ENCODE measurements around the gene LECT2.

Gene LECT2

GRCh38 chr5:135901633-135902032 is 53.1 kb downstream of the LECT2 start:
- no peak overlapping the region for H3K4me3 ChIP-seq (ENCODE audit: low read length)
- no peak for TF ChIP-seq CTCF (conservative IDR thresholded peaks at IDR 0.05; ENCODE audit: low read length)
- DNase-seq (ENCODE audit: low read depth): no peak

DNA sequence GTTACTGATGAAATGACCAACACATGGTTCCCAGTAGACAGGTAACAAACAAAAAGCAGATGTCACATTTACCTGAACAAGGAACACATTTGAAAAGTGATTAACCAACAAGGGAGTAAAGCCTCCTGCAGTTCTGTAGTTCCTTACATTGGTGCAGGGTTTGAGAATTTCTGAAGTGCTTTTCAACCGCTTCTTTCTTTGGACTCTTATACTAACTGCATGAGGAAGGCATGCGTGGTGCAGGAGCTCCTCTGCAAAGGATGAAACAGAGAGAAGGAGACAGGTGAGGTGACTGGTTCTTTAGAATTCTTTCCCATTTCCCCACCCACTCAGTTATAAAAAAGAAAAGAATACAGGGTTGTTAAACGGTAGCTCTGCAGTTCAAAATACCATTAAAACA is 54.5 kb downstream of the LECT2 start:
- no peak for DNase-seq (ENCODE audit: low read depth)
- TF ChIP-seq CTCF (conservative IDR thresholded peaks at IDR 0.05; ENCODE audit: low read length): no peak
- no peak overlapping the region for H3K4me3 ChIP-seq (ENCODE audit: low read length)

DNA sequence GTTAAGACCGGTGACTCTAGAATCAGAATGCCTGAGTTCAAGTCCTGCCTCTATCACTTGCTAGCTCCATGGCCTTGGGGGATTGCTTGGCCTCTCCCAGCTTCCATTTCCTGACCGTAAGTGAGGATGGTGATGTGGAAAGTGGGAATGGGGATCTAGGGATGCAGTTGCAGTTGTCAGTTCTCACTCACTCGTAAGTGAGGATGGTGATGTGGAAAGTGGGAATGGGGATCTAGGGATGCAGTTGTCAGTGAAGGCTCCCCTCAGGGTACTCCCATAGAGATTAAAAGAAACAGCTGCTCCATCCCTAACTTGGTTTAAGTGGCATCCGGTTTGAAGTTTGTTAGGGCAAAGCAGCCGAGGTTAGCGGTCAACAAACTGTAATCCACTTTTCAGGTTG is 56.1 kb downstream of the LECT2 start:
- no peak overlapping the region for H3K4me3 ChIP-seq (ENCODE audit: low read length)
- DNase-seq (ENCODE audit: low read depth): no peak
- TF ChIP-seq CTCF (conservative IDR thresholded peaks at IDR 0.05; ENCODE audit: low read length): no peak
